HL-60/S4 treated with retinoic acid at 250 ng/mL for 4 days and 3 days (cell line): Measurements from ENCODE around the gene TOM1L2.

Experiments used
- in situ Hi-C: fragments of 300-500 bp; cut with MboI; formaldehyde crosslinking; loops from 2 replicates; pipeline ENCODE4 v1.7.0; 2022; ENCODE audit warnings: low sequenced_read_pairs

The TOM1L2 gene

DNA sequence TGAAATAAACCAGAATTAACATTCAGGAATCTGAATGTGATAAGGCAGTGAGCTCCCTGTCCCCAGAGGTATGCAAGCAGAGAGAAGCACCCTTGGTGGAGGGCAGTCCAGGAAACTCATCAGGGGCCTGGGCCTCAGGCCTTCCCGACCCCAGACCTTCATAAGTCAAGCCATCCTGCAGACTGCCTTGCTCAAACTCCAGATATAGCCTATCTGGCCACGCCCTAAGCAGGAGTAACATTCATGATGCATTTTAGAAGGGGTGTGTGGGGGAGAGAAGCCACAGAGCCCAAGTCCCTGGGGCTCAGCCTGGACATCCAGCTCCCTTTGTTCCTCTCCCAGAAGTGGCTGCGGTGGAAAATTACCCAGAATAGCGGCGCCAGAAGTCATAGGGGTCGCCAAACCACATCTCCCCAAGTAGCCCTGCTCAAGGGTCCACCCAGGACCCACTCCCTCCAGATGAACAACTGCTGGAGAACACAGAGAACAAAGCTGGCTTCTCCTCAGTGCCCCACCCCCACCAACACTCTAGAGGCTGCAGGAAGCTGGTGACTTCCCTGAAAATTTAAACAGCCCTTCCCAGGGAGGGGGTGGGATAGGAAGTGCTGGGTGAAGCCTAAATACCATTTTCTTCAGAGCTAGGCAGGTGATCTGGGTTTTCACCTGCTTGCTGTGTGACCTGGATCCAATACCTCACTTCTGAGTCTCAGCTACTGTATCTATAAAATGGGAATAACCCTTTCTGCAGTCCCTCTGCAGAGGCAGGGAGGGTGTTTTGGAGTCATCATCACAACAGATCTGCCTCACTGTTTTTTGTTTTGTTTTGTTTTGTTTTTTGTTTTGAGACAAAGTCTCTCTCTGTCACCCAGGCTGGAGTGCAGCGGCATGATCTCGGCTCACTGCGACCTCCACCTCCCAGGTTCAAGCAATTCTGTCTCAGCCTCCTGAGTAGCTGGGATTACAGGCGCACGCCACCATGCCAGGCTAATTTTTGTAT lies 133.9 kb downstream of the TOM1L2 start:
- in situ Hi-C loops = no loop called here

DNA sequence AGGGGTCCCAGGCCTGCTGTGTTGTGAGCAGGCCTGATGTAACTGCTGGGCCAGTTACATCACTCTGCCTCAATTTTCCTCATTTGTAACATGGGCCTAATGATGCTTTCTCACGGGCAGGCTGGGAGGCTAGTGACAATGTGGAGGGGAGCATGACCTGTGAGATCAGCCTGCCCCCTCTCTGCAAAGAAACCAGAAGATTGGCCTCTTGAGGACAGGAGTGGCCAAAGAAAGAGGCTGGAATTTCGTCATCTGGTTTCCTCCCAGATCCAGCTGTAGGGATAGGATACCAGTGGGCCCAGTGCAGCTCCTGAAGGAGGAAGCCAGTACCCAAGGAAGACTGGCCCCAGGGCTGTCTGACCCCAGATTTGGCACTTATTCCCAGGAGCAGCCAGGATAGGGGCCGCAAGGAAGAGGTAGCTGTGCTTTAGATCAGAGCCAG lies 134.8 kb downstream of the TOM1L2 start:
- in situ Hi-C loops = no loop called here

GRCh38 chr17:17836818-17837379 lies 135.3 kb downstream of the TOM1L2 start, which contains the start of gene SREBF1:
Gene SREBF1, minus strand, starts transcription at chr17:17836986. Its CDS starts 169 bp downstream, at chr17:17836817.
- in situ Hi-C loops = no loop called here

GRCh38 chr17:17836250-17836817 lies 135.9 kb downstream of the TOM1L2 start:
- in situ Hi-C loops = no loop called here

- in situ Hi-C loops = no loop called here
Measured at GRCh38 chr17:17835415-17836249, 136.6 kb downstream of the TOM1L2 start.

DNA sequence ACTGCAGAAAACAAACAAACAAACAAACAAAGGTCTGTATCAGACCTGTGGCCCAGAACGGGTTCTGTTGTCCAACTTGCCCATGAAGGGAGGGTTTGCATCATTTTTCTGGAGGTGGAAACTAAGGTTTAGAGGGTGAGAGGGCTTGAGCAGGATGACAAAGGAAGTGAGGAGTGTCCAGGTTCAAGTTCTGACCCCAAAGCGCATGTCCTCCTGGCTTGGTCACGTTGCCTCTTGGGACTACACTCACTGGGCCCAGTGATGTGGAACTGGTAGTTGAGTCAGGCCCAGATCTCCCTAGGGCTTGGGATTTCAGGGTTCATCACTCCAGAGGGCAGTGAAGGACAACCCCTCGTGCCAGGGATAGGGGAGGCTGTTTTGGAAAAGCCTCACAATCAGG lies 137.2 kb downstream of the TOM1L2 start:
- in situ Hi-C loops = no loop called here

DNA sequence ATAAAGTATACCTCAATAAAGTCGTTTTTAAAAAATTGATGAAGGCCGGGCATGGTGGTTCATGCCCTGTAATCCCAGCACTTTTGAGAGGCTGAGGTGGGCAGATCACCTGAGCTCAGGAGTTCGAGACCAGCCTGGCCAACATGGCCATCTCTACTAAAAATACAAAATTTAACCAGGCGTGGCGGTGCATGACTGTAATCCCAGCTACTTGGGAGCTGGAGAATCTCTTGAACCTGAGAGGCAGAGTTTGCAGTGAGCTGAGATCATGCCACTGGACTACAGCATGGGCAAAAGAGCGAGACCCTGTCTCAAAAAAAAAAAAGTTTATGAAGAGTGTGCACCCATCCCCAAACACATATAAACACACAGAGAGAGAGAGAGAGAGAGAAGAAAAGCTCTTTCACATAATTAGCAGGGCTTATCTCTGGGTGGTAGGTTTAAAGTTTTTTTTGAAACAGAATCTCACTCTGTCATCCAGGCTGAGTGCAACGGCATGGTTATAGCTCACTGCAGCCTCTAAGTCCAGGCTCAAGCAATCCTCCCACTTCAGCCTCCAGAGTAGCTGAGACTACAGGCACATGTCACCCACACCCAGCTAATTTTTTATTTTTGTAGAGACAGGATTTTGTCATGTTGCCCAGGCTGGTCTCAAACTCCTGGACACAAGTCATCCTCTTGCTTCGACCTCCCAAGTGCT lies 138.4 kb downstream of the TOM1L2 start:
- in situ Hi-C loops = no loop called here

DNA sequence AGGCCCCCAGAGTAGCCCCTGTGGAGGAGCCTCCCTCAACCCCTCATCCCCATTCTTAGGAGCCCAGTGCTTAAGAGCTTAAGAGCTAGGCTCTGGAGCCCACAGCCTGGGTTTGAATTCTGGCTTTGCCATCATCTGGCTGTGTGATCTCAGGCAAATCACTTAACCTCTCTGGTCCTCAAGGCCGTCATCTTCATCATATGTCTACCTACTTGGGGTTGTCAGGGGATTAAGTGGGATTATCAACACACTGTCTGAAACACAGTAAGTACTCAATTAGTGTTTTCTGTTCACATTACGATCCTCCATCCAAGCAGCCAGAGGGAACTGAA lies 140.2 kb downstream of the TOM1L2 start:
- in situ Hi-C loops = no loop called here

GRCh38 chr17:17831208-17832031 lies 140.8 kb downstream of the TOM1L2 start:
- in situ Hi-C loops = no loop called here

DNA sequence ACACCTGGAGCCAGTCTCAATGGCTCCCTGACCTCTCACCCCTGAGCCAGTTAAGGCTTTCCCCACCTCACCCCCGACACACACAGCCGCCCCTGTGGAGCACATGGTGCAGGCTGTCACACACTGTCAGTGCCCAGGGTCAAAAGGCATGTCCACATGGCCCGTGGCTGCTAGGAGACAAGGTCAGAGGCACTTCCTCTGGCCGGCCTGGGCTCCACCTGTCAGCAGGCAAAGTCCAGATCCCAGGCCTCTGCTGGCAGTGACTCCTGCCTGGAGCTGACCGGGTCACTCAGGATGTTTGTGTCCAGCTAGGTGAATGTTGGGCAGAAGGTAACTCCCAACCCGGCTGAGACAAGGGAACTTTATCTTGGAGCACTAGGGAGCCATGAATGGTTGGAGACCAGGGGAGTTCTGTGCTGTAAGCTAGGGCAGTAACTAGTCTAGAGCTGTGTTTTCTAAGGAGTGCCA lies 141.4 kb downstream of the TOM1L2 start:
- in situ Hi-C loops = no loop called here

DNA sequence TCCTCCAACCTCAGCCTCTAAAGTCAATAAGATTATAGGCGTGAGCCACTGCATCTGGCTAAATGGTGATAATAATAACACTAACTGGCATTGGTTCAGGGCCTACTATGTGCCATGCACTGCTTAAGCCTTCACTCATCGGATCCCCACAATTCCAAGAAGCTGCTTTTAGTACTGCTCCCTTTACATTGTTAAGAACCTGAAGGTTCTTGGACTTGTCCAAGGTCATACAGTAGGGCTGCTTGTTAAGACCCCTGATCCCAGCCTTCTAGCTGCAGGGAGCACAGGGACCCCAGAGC lies 142.0 kb downstream of the TOM1L2 start:
- in situ Hi-C loops = no loop called here

GRCh38 chr17:17827826-17828621 lies 144.2 kb downstream of the TOM1L2 start:
- in situ Hi-C loops = no loop called here

DNA sequence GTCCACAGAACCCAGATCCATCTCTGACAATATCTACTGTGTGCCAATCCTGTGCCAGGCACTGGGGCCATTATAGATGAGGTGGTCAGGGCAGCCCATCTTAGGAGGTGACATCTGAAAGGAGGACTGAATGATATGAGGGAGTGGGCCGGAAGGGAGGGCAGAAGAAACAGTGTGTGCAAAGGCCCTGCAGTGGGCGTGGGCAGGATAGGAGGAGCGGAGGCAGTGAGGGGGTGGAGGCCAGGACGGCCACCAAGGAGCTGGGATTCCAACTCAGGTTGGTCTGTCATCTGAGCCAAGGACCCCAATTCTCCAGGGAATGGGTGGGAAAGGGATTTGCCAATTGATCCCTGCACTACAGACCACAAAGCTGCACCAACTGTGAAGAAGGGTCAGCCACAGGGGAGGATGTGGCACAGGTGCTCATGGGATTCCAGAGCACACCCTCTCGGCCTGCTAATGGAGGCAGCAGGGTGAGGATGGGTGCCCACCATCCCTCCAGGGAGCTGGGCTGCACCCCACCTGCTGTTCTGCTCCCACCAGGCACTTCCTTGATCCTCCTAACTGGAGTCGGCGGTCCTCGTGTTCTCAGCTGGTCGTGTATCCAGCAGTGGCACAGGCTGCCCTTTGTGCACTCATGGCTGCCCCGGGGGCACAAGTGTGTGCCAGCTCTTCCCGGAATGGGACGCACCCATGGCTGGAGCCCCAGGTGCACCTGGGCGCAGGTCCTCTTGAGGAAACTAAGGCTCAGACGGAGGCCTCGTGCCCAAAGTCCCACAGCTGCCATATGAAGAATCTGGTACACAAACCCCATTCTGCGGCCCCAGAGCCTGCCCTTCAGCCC lies 145.0 kb downstream of the TOM1L2 start:
- in situ Hi-C loops = no loop called here

- in situ Hi-C loops = no loop called here
Measured at GRCh38 chr17:17826342-17826713, 145.9 kb downstream of the TOM1L2 start.

DNA sequence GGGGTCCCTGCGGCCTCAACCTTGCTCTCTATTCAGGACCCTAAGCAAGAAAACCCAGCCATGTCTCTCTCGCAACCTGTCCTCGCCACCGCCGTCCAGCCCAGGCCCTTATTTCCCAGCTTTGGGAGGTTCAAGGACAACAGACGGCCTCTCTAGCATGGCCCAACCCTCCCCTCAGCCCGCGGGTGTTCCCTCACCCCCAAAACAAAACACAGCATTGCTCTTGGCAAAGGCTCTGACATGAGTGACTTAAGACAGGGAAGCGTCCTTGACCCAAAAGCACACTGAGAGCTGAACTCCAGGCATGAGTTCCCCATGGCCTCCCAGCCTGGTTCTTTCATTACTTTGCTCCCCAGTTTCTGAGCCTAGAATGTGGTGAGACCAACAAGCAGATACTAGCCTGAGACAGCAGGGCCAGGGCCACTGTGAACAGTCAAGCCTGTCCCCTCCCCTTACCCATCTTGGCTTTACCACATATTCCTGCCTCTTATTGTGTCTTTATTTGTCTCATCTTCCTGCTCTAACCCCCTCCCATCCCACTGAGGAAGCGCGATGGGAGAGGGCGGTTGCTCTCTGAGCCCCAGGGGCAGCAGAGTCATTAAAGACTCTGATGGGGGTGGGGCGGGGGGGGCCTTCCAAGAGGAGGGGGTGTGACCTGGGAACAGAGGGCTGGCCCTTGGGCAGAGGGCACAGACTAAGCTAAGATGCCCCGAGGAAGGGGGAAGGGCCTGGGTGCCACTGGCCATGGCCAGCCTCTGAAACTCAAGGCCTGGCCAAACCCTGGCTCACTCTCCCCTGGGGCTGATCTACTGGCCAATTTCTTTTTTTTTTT lies 147.2 kb downstream of the TOM1L2 start:
- in situ Hi-C loops = loop anchor here (25.0 kb wide), 1 partner anchor 138 kb away; the partner anchor contains the start of gene RAI1

DNA sequence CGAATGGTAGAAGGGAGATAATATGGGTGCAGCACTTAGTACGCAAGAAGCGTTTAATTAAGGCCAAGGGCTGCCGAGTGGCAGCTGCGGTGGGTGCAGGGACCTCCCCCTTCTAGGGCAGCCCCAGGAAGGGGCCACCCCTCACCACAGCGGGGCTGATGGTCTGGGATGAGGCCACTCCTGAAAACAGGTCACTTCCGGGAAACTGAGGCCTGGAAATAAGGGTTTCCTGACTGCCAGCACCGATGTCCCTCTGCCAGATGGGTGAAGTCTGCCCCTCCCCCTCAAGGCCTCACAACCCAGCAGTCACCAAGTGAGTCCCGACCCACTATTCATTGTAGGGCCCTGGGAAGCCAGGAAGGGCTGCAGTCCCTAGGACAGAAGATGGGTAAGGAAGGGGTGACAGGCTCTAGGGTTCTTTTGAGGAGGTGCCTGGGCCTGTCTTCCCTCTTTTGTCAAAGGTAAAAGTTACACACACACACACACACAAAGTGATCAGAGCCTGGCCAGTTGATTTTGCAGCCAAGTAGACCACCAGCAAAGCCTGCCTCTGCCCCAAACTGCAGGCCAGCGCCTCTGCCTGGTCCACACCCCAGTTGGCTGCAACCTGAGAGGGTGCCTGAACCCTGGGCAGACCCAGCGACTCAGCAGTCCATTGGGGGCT lies 147.9 kb downstream of the TOM1L2 start:
- in situ Hi-C loops = loop anchor here (25.0 kb wide), 1 partner anchor 137 kb away; the partner anchor contains the start of gene RAI1
